Body of pancreas (tissue), 4 donors: ENCODE results near the gene PEAK1. TPM values are rescaled to one million over a fixed set of nuclear protein-coding genes. Genes with fewer than 3 reads are reported as not detected.
A peak's percentile ranks its signal among the peaks of the same experiment; 100 is the strongest.

ENCODE experiments used
- ATAC-seq: fragments of 150-250 bp; one replicate; pipeline ENCODE4 v1.9.1; 2016
- DNase-seq, 4 donors: peaks; one replicate each; pipeline ENCODE4 v3.0.0-alpha.2; 2019
- H3K27ac ChIP-seq, 4 donors: fragments of 200-600 bp; sonication (generic); 1 replicate in 3 of 4; 2 replicates in 1 of 4; pipeline versions ENCODE4 v1.5.1 to v1.6.1; 2016 to 2019; ENCODE audit warnings: mild to moderate bottlenecking in 1 of 4, mixed read lengths in 1 of 4, moderate library complexity in 1 of 4
- H3K27me3 ChIP-seq, 2 donors: fragments of 200-600 bp; sonication (generic); one replicate each; pipeline ENCODE4 v1.6.0; 2016; ENCODE audit warnings: mild to moderate bottlenecking in 1 of 2
- H3K36me3 ChIP-seq, 2 donors: fragments of 200-600 bp; sonication (generic); replicated peaks in 1 of 2; 2 replicates each; pipeline ENCODE4 v1.5.1; 2016; ENCODE audit warnings: low read depth in 2 of 2; ENCODE audit not compliant: insufficient read depth in 1 of 2
- H3K4me1 ChIP-seq: fragments of 200-600 bp; sonication (generic); one replicate; pipeline ENCODE4 v1.6.0; 2016
- H3K4me3 ChIP-seq, 2 donors: fragments of 200-600 bp; sonication (generic); 1 replicate in 1 of 2; 2 replicates in 1 of 2; pipeline ENCODE4 v1.5.1; 2016 to 2019
- H3K9me3 ChIP-seq, 3 donors: fragments of 200-600 bp; sonication (generic); 1 replicate in 2 of 3; 2 replicates in 1 of 3; pipeline ENCODE4 v1.5.1; 2016
- CTCF ChIP-seq, 7 experiments: fragments of 450-650 bp in 4 of 7; fragments of 200-600 bp in 3 of 7; sonication (generic) in 3 of 7; IDR thresholded peaks; one replicate each; pipeline ENCODE4 v1.5.1; 2016 to 2019; ENCODE audit warnings: antibody characterized with exemption in 7 of 7
- POLR2A ChIP-seq, 3 donors: fragments of 450-650 bp; IDR thresholded peaks; one replicate each; pipeline ENCODE4 v1.6.1; 2016; ENCODE audit warnings: antibody characterized with exemption in 3 of 3, mild to moderate bottlenecking in 2 of 3
- WGBS, 2 donors: methylation state at CpG; one replicate each; pipeline ENCODE4 v1.1.5; 2017; 5-methylcytosine and 5-hydroxymethylcytosine counted together
- intact Hi-C: fragments of 100-400 bp; cut with DNase I; formaldehyde crosslinking; loops from one replicate; pipeline ENCODE4 v1.15.1; 2023
- total RNA-seq, 2 donors: library from RNA; depleted of rRNA; stranded (reverse); fragments of >200 nt; gene quantifications; one replicate each; pipeline ENCODE4 v1.1.0, GENCODE V29; 2016

PEAK1 gene
- total RNA-seq, 2 donors from 2014 or later: 12.5 to 13.2 TPM

- intact Hi-C loops: no loop called here
- peak overlapping the region; percentile 72 to 80 for H3K4me3 ChIP-seq
- TF ChIP-seq CTCF (IDR thresholded peaks at IDR 0.05): peak in 2 of 7 experiments; percentile 1 to 7
- TF ChIP-seq POLR2A (IDR thresholded peaks at IDR 0.05): no peak
- peak overlapping the region; percentile 90 to 97 (median 92) for H3K27ac ChIP-seq
- WGBS, 2 donors: 0 to 1% methylated on average over 31 to 65 of the region's 72 CpGs
- no peaks in the 10 kb centered on the region for H3K36me3 ChIP-seq
- peaks cover 28% of the 10 kb centered on the region for H3K4me1 ChIP-seq
- peak; percentile 21 to 47 (median 34) for DNase-seq
- H3K9me3 ChIP-seq: no peaks in the 10 kb centered on the region
- H3K27me3 ChIP-seq: no peaks in the 10 kb centered on the region
- ATAC-seq: peak; percentile 6
These were observed 703 bp downstream of the PEAK1 start for GRCh38 chr15:77418966-77419835.

GRCh38 chr15:77418391-77418965 is 1.4 kb downstream of the PEAK1 start:
- DNase-seq (no peak), ATAC-seq (no peak)
- Histone ChIP-seq H3K4me1 (peaks cover 26% of the 10 kb centered on the region), H3K4me3 (no peak overlapping the region), H3K9me3 (no peaks in the 10 kb centered on the region), H3K27ac (peak overlapping the region in 2 of 4 donors; percentile 90 to 92), H3K27me3 (no peaks in the 10 kb centered on the region), H3K36me3 (no peaks in the 10 kb centered on the region)
- TF ChIP-seq CTCF (IDR thresholded peaks at IDR 0.05) (no peak), POLR2A (IDR thresholded peaks at IDR 0.05) (no peak)
- intact Hi-C loops: no loop called here
- WGBS, 2 donors: 42 to 47% methylated on average over 8 of the region's 8 CpGs

GRCh38 chr15:77417602-77418001 is 2.3 kb downstream of the PEAK1 start:
- peaks cover 25% of the 10 kb centered on the region for H3K4me1 ChIP-seq
- no peak for ATAC-seq
- intact Hi-C loops: no loop called here
- no peak overlapping the region for H3K27ac ChIP-seq
- no peaks in the 10 kb centered on the region for H3K9me3 ChIP-seq
- no peak overlapping the region for H3K4me3 ChIP-seq
- 59 to 64% methylated on average over 3 of the region's 3 CpGs for WGBS, 2 donors
- no peak for TF ChIP-seq POLR2A (IDR thresholded peaks at IDR 0.05)
- no peak for TF ChIP-seq CTCF (IDR thresholded peaks at IDR 0.05)
- no peak for DNase-seq
- no peaks in the 10 kb centered on the region for H3K27me3 ChIP-seq
- no peaks in the 10 kb centered on the region for H3K36me3 ChIP-seq

GRCh38 chr15:77416954-77417353 is 3.0 kb downstream of the PEAK1 start:
- Histone ChIP-seq H3K27ac (no peak overlapping the region), H3K4me1 (peaks cover 19% of the 10 kb centered on the region), H3K9me3 (no peaks in the 10 kb centered on the region), H3K4me3 (no peak overlapping the region), H3K36me3 (no peaks in the 10 kb centered on the region), H3K27me3 (no peaks in the 10 kb centered on the region)
- ATAC-seq: no peak
- intact Hi-C loops: no loop called here
- DNase-seq: no peak
- TF ChIP-seq POLR2A (IDR thresholded peaks at IDR 0.05) (no peak), CTCF (IDR thresholded peaks at IDR 0.05) (no peak)
- WGBS, 2 donors: 83% methylated on average over 1 of the region's 1 CpG
